Measurements from ENCODE around the gene VPS13C. TPM values are rescaled to one million over a fixed set of nuclear protein-coding genes. Genes with fewer than 3 reads are reported as not detected.
A peak's percentile ranks its signal among the peaks of the same experiment; 100 is the strongest.

The VPS13C gene
- total and polyA plus RNA-seq, 2 donors (not counting 3 experiments of a cell fraction or from before 2014, with no cell fraction given) = 10.8 to 60.3 TPM

DNA sequence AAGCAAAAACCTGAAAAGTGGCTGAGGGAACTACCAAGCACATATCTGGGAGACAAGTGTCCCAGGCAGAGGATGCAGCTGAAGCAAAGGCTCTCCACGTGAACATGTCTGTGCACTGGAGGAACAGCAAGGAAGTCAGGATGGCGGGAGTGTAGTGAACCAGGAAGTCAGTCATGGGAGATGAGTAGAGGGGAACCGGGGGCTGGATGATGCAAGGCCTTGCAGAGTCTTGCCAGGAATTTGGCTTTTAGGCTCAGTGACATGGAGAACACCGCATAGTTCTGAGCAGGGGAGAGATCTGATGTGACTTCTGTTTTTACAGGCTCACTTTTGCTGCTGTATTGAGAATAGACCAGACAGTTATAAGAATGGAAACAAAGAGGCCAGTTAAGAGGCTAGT is 25.5 kb upstream of the VPS13C start:
- ChIA-PET CTCF (interaction anchor here (0.9 kb wide), 1 partner anchor 14 kb away, joined by 3 read pairs; no protein-coding TSS in a partner anchor), POLR2A (no interaction called here)
- Histone ChIP-seq H4K20me1 (replicated peaks; ENCODE audit: control insufficient read depth, extremely low read depth, insufficient read depth, low read length) (no peaks in the 10 kb centered on the region), H3K36me3 (ENCODE audit: control insufficient read depth in 2 of 2, extremely low read depth in 1 of 2, insufficient read depth in 2 of 2, low read length in 2 of 2) (no peaks in the 10 kb centered on the region), H3K4me1 (ENCODE audit: control insufficient read depth, extremely low read depth, insufficient read depth, low read length) (peaks cover 17% of the 10 kb centered on the region), H3K4me3 (replicated peaks in 1 of 3; ENCODE audit: insufficient read depth in 1 of 3, low read depth in 1 of 3, low read length in 3 of 3) (no peak overlapping the region), H3K79me2 (ENCODE audit: control insufficient read depth, insufficient read depth, low read length) (no peaks in the 10 kb centered on the region), H3K9ac (replicated peaks; ENCODE audit: extremely low read depth, insufficient read depth, low read length) (no peak overlapping the region), H3K4me2 (ENCODE audit: insufficient read depth, low read length) (no peak overlapping the region), H3K27me3 (ENCODE audit: control insufficient read depth in 2 of 2, insufficient read depth in 2 of 2, low read length in 2 of 2) (no peaks in the 10 kb centered on the region), H3K9me1 (replicated peaks; ENCODE audit: control insufficient read depth, extremely low read depth, insufficient read depth, low read length) (no peaks in the 10 kb centered on the region), H3K27ac (ENCODE audit: insufficient read depth, low read depth, low read length) (no peak overlapping the region), H2AFZ (ENCODE audit: low read depth, low read length) (peak overlapping the region; percentile 83), H3K9me3 (replicated peaks; ENCODE audit: control insufficient read depth, insufficient read depth, low read length) (no peaks in the 10 kb centered on the region)
- DNase-seq (ENCODE audit: low read depth, low spot score) = no peak
- BruUV-seq (replicated peaks) = no TSS peak
- dilution Hi-C loops (cut with MboI; ENCODE audit: extremely low pct_ligation_motif_present, low sequenced_read_pairs) = no loop called here
- FAIRE-seq = no peak
- TF ChIP-seq POLR2AphosphoS5 (IDR thresholded peaks at IDR 0.05; ENCODE audit: insufficient read depth, low read depth, low read length) (no peak), MYC (IDR thresholded peaks at IDR 0.05; ENCODE audit: low read depth, low read length) (no peak), JUN (IDR thresholded peaks at IDR 0.05; ENCODE audit: borderline replicate concordance, insufficient read depth, insufficient read length, low read depth) (no peak), FOS (IDR thresholded peaks at IDR 0.05; ENCODE audit: borderline replicate concordance, insufficient read depth, low read length) (no peak), GATA2 (IDR thresholded peaks at IDR 0.05; ENCODE audit: insufficient read depth, insufficient read length, low read depth, low read length) (no peak), EZH2 (IDR thresholded peaks at IDR 0.05; ENCODE audit: borderline replicate concordance, low read depth, low read length, severe bottlenecking) (no peak), POLR2A (IDR thresholded peaks at IDR 0.05; ENCODE audit: low read depth, low read length) (no peak)
- TF ChIP-seq, protein P1, sequence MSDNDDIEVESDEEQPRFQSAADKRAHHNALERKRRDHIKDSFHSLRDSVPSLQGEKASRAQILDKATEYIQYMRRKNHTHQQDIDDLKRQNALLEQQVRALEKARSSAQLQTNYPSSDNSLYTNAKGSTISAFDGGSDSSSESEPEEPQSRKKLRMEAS (IDR thresholded peaks at IDR 0.05; ENCODE audit: insufficient read depth, insufficient read length) = no peak
- TF ChIP-seq, protein P2, sequence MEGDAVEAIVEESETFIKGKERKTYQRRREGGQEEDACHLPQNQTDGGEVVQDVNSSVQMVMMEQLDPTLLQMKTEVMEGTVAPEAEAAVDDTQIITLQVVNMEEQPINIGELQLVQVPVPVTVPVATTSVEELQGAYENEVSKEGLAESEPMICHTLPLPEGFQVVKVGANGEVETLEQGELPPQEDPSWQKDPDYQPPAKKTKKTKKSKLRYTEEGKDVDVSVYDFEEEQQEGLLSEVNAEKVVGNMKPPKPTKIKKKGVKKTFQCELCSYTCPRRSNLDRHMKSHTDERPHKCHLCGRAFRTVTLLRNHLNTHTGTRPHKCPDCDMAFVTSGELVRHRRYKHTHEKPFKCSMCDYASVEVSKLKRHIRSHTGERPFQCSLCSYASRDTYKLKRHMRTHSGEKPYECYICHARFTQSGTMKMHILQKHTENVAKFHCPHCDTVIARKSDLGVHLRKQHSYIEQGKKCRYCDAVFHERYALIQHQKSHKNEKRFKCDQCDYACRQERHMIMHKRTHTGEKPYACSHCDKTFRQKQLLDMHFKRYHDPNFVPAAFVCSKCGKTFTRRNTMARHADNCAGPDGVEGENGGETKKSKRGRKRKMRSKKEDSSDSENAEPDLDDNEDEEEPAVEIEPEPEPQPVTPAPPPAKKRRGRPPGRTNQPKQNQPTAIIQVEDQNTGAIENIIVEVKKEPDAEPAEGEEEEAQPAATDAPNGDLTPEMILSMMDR (IDR thresholded peaks at IDR 0.05; ENCODE audit: extremely low read depth in 1 of 2, insufficient read depth in 1 of 2, low read depth in 1 of 2, low read length in 2 of 2) = no peak
- intact Hi-C loops (cut with micrococcal nuclease) = no loop called here

Data from endothelial cell of umbilical vein (primary cell).